Measurements from ENCODE around the gene SDCBP2.

The SDCBP2 gene

GRCh38 chr20:1269235-1269634 lies 59.7 kb downstream of the SDCBP2 start:
- TF ChIP-seq CTCF (IDR thresholded peaks at IDR 0.05; ENCODE audit: low read depth, low read length, missing control alignments), result no peak
- no peak for DNase-seq (ENCODE audit: extremely low read depth, low read depth)

GRCh38 chr20:1267809-1268374 lies 61.0 kb downstream of the SDCBP2 start:
- no peak for DNase-seq (ENCODE audit: extremely low read depth, low read depth)
- TF ChIP-seq CTCF (IDR thresholded peaks at IDR 0.05; ENCODE audit: low read depth, low read length, missing control alignments), result no peak
- no peak overlapping the region for H3K4me3 ChIP-seq (replicated peaks; ENCODE audit: low read depth, low read length)

More at GRCh38 chr20:1269235-1269634, 59.7 kb downstream of the SDCBP2 start:
- no peak overlapping the region for H3K4me3 ChIP-seq (replicated peaks; ENCODE audit: low read depth, low read length)

GRCh38 chr20:1267161-1267560 lies 61.8 kb downstream of the SDCBP2 start:
- H3K4me3 ChIP-seq (replicated peaks; ENCODE audit: low read depth, low read length), result peak overlapping the region; percentile 54
- DNase-seq (ENCODE audit: extremely low read depth, low read depth), result no peak
- no peak for TF ChIP-seq CTCF (IDR thresholded peaks at IDR 0.05; ENCODE audit: low read depth, low read length, missing control alignments)

GRCh38 chr20:1266167-1266973 lies 62.6 kb downstream of the SDCBP2 start, which contains the start of gene SNPH:
Gene SNPH, plus strand, starts transcription at chr20:1266294. Its CDS starts 29,946 bp downstream, at chr20:1296240.
- DNase-seq (ENCODE audit: extremely low read depth, low read depth), result no peak
- H3K4me3 ChIP-seq (replicated peaks; ENCODE audit: low read depth, low read length), result peak within 1 kb of the TSS; percentile 54
- TF ChIP-seq CTCF (IDR thresholded peaks at IDR 0.05; ENCODE audit: low read depth, low read length, missing control alignments), result no peak

- H3K4me3 ChIP-seq (replicated peaks; ENCODE audit: low read depth, low read length), result peak overlapping the region; percentile 54
- TF ChIP-seq CTCF (IDR thresholded peaks at IDR 0.05; ENCODE audit: low read depth, low read length, missing control alignments), result no peak
These were observed 63.1 kb downstream of the SDCBP2 start for GRCh38 chr20:1265916-1266166.

GRCh38 chr20:1265226-1265915 lies 63.6 kb downstream of the SDCBP2 start:
- no peak for TF ChIP-seq CTCF (IDR thresholded peaks at IDR 0.05; ENCODE audit: low read depth, low read length, missing control alignments)
- no peak for DNase-seq (ENCODE audit: extremely low read depth, low read depth)
- peak overlapping the region; percentile 54 for H3K4me3 ChIP-seq (replicated peaks; ENCODE audit: low read depth, low read length)

More at GRCh38 chr20:1265916-1266166, 63.1 kb downstream of the SDCBP2 start:
- no peak for DNase-seq (ENCODE audit: extremely low read depth, low read depth)

Data from HFF-Myc (cell line).